Bronchial epithelial cell (primary cell): ENCODE results near the gene INO80C. TPM values are rescaled to one million over a fixed set of nuclear protein-coding genes. Genes with fewer than 3 reads are reported as not detected.

ENCODE experiments used
- DNase-seq: peaks from one replicate; pipeline ENCODE4 v3.0.0-alpha.2; 2010; ENCODE audit warnings: low read depth
- FAIRE-seq: peaks from 2 replicates; lab custom pipeline; 2011; peaks lifted over from hg19 to GRCh38; lab: Jason Lieb, UNC
- H3K27me3 ChIP-seq: 2 replicates; pipeline ENCODE4 v1.5.1; 2011; ENCODE audit warnings: low read length; ENCODE audit not compliant: control insufficient read depth, insufficient read depth
- H3K36me3 ChIP-seq: 2 replicates; pipeline ENCODE4 v1.5.1; 2011; ENCODE audit warnings: low read length; ENCODE audit not compliant: control insufficient read depth, insufficient read depth
- H3K4me3 ChIP-seq: 2 replicates; pipeline ENCODE4 v1.5.1; 2011; ENCODE audit warnings: mild to moderate bottlenecking, low read depth, low read length, control low read depth
- CTCF ChIP-seq: IDR thresholded peaks from 2 replicates; pipeline ENCODE4 v1.5.1; 2011; ENCODE audit warnings: mild to moderate bottlenecking, moderate library complexity, low read length, control low read depth, inconsistent platforms; ENCODE audit not compliant: insufficient read depth, severe bottlenecking
- total RNA-seq: library from RNA; depleted of rRNA; stranded (reverse); fragments of >200 nt; gene quantifications from 2 replicates; pipeline ENCODE4 v1.2.1, GENCODE V29; 2014

Gene INO80C
- total RNA-seq, 1 donor from 2014 or later, result 5.3 TPM

DNA sequence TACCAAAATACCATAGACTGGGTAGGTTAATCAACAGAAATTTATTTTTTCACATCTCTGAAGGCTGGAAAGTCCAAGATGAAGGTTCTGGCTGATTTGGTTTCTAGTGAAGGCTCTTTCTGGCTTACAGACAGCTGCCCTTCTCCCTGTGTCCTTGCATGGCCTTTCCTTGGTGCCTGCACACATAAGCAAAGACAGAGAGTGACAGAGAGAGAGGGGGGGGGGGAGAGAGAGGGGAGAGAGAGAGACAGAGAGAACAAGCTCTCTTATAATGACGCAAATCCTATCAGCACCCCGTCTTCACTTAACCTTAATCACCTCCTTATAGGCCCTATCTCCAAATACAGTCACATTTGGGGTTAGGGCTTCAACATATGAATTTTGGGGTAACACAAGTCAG, 53.9 kb downstream of the INO80C start:
- TF ChIP-seq CTCF, result no peak
- Histone ChIP-seq H3K36me3 (no peaks in the 10 kb centered on the region), H3K27me3 (no peaks in the 10 kb centered on the region), H3K4me3 (no peak overlapping the region)
- DNase-seq (no peak), FAIRE-seq (no peak)

DNA sequence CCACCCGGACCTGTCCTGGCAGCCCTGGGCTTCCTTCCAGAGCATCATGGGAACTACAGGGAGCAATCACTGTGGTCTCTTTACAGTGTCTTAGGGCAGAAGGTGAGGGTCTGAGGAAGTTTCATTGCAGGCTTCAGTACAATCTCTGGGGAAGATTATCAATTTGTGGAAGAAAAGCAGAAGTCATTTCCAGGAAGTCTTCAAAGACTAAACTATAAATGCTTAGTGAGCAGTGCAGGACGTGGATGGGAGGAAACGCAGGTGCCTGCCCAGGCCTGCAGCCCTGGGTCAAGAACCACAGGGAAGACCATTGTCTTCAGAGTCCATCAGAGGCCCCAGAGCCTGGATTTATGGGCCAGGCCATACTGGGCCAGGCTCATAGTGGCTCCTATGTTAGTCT, 54.3 kb downstream of the INO80C start:
- FAIRE-seq (peak; percentile 7), DNase-seq (no peak)
- H3K36me3 ChIP-seq, result no peaks in the 10 kb centered on the region
- H3K27me3 ChIP-seq, result no peaks in the 10 kb centered on the region
- TF ChIP-seq CTCF, result no peak
- H3K4me3 ChIP-seq, result no peak overlapping the region

DNA sequence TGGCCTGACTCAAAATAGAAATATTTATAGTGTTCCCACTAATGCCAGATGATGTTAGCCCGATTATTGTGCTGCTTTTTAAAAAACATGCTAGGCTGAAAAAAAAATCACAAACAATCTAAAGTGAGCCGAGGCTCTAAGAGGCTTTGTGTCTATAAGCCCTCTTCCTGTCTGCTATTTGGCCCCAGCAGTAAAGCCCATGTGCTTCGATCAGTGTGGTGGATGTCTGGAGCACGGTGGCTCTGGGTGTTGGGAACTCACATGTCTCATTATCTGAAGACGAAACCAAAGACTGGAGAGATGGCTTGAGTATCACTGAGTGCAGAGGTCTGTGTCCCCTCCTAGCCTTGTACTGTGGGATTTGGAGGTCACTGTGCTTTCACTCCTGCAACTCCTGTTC, 55.1 kb downstream of the INO80C start:
- no peak for DNase-seq
- Histone ChIP-seq H3K36me3 (no peaks in the 10 kb centered on the region), H3K27me3 (no peaks in the 10 kb centered on the region), H3K4me3 (no peak overlapping the region)
- TF ChIP-seq CTCF, result no peak
- FAIRE-seq, result no peak

DNA sequence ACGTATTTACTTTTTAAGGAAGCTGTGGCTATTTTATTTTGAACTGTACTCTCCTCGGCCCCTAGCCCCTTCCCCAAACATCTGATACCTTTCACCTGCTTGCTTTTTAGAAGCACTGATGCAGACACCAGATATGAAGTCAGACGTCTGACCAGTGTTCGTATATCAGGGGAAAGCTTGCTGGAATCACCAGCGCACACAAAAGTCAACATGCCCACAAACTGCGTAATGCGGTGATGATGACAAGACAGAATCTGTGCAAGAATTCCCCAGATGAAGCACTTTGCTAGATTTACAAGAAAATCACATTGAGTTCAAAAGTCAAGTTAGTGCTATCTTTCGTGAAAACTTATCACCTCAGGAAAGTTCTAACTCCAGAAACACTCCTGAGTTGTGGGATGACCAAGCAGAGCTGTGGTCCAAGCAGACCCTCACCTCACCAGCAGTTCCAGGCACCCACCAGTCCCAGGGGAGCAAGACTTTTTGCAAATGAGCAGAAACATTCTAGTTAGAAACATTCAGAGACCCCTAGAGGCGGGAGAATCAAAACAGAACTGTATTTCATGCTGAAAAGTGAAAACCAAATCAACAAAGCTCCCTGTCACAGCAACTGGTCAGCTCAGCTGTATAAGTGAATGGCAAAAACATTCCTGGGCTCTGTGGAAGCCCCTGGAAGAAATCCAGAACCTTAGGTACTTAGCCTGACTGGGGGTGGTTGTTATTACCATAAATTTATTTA, 55.7 kb downstream of the INO80C start:
- no peaks in the 10 kb centered on the region for H3K36me3 ChIP-seq
- DNase-seq (peak; percentile 94), FAIRE-seq (no peak)
- H3K27me3 ChIP-seq, result no peaks in the 10 kb centered on the region
- no peak overlapping the region for H3K4me3 ChIP-seq
- no peak for TF ChIP-seq CTCF

DNA sequence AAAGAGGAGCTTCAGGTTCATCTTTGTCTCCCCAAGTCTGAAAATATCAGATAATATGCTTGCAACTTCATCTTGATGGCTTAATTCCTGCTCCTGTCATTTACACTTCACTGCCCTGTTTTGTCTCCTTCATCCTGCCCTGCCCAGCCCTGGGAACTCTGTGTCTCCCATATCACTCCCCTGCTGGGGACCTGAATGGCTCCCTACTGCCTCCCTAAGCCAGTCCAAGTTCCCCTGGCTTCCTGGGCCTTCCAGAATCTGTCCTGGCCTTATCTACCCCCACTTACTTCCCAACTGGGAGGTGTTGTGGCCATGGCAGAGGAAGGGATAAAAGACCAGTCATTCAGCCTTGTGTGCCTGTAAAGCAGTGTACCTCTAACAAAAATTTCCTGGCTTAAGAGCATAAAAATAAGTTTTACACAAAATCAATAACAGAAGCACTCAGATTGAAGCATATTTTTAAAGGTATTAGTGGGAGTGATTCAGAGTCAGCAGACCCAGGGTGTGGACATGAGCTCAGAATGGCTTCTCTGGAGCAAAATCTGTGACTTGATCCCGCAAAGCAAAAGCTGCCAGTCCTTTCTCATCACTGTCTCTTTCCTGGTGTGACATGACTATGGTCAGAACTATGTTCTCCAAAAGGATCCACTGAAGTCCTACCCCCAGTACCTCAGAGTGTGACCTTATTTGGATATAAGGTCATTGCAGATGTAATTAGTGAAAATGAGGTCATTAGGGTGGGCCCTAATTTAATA, 59.1 kb downstream of the INO80C start:
- Histone ChIP-seq H3K27me3 (no peaks in the 10 kb centered on the region), H3K4me3 (no peak overlapping the region), H3K36me3 (no peaks in the 10 kb centered on the region)
- TF ChIP-seq CTCF, result no peak
- DNase-seq (peak; percentile 47), FAIRE-seq (no peak)
